Activated CD4-positive, CD25-positive, alpha-beta regulatory T cell treated with anti-CD3 and anti-CD28 coated beads, Interleukin-2, amount 50 U/mL, for 16 hours (primary cell): ENCODE results near the gene ZNF423.

ENCODE experiments used
- DNase-seq: peaks from one replicate; pipeline ENCODE4 v3.0.0-alpha.2; 2020; ENCODE audit warnings: low read depth, low spot score

Gene ZNF423

GRCh38 chr16:49727611-49728010, 128.3 kb downstream of the ZNF423 start:
- no peak for DNase-seq

GRCh38 chr16:49726155-49726554, 129.8 kb downstream of the ZNF423 start:
- DNase-seq = no peak

DNA sequence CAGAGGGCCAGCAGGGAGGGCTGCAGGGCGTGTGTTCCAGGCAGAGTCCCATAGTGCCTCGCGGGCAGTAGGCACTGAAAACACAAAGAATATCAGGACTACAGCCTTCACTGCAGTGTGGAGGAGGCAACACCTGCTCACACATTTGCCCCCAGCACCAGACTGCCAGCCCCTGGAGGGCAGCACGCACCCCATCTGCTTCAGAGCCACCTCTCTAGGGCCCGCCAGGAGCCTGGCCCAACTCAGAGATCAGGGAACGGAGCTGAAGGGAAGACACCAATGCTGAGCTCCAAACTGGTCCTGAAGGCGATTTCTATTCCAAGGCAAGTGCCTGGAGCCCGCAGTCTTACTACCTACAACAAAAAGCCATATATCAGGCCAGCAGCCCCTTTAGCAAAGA, 130.3 kb downstream of the ZNF423 start:
- DNase-seq = no peak

DNA sequence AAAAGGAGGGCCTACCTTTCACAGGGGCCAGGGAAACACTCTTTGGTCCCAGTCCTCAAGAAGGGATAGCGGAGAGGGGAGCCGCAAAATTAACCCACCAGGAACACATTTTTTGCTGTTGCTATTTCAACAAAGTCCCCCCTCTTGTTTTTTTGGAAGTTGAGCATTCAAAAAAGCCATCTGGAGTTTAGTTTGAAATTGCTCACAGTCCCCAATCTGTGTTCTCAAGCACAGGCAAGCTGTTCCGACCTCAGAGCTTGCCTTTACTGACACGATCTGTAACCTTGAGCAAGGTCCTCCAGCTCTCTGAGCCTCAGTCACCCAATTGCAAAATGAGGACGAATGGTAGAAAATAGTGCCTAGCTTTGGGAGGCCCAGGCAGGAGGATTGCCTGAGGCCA, 131.1 kb downstream of the ZNF423 start:
- no peak for DNase-seq

GRCh38 chr16:49723310-49723709, 132.6 kb downstream of the ZNF423 start:
- no peak for DNase-seq

DNA sequence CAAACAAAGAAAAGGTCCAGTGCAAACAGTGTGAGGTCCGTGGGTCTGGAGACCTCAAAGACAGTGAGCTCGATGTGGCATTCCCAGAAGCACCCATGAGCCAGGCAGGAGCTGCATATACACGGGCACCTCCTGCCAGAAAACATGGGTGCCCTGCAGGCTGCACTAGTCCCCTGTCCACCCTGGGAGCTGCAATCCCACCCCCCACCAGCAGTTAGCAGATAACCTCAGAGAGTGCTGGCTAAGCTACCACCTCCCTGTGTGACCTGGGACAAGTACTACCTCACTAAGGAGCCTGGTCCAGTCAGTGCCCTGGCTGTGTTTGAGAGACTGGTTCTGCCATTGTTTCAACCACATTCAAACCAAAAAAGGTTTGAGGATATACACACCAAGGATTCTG, 135.7 kb downstream of the ZNF423 start:
- no peak for DNase-seq

- DNase-seq = no peak
Measured at GRCh38 chr16:49717689-49718088, 138.2 kb downstream of the ZNF423 start.

DNA sequence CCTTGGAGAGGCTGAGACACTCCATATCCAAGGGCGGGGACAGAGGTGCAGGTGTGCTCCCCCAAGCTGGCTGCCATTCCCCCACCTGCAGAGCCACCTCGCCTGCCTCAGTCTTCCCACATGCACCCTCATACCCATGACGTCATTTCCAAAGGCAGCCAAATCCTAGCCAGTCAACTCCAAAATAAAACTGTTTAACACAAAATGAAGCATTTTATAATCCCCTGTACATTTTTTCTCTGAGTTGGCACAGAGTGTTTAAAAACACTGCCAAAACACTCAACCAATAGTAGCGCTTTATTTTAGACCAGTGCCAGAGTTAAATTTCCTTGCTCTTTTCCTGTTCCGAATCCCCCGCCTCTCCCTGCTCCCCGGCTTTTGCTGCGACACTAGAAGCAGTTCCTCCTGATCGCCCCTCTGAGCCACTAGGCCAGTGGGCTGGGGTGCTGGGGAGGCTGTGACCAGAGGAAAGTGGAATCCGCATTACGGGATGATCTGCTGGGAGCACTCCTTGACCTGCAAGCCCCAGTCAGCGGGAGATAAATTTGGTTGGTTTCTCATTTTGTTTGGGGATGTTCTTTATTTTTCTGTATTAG, 139.5 kb downstream of the ZNF423 start:
- no peak for DNase-seq

DNA sequence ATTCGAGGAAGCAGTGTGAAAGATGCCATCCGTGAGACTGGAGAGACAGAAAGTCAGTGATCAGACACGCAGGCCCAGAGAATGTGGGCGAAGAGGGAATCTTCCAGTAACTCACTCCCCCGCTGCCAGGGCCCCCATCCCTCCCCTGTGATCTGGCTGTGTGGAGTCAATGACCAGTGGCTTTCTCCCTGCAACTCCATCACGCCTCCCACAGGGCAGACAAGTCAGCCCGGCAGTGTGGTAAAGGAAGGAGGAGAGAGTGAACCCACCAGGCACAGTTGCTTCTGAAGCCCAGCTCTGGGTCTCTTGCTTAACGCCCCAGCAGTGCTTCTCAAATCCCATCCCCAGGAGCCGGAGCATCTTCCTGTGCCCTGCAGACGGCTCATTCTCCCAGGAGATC, 142.1 kb downstream of the ZNF423 start:
- no peak for DNase-seq

GRCh38 chr16:49712542-49712941, 143.4 kb downstream of the ZNF423 start:
- DNase-seq = no peak

GRCh38 chr16:49712106-49712505, 143.8 kb downstream of the ZNF423 start:
- no peak for DNase-seq

GRCh38 chr16:49709057-49709456, 146.9 kb downstream of the ZNF423 start:
- DNase-seq = no peak

- no peak for DNase-seq
Measured at GRCh38 chr16:49708491-49708890, 147.4 kb downstream of the ZNF423 start.

- no peak for DNase-seq
Measured at GRCh38 chr16:49706620-49707355, 149.1 kb downstream of the ZNF423 start.

DNA sequence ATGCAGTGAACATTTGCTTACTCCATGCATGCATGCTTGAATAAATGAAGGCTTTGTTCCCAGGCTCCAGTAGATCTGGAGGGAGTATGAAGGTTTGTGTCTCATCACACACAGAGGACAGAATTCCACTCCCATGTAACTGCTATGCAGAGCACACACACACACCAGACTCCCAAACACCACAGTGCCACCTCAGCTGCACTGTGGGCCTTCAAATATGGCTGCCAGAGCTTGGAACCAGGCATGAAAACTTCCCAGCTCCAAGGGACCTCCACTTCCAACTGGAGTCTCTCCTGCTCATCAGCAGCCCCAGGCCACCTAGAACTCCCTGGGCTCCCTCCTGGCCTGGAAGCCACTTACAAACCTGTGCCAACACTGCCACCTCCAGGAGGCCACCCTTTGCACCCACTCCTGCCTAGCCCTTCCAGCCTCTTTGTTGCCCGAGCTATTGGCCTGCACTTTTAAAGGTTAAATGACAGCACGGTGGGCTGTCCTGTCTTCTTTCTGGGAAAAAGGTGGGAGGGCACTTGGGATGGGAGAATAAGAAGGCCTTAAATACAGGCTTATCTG, 151.2 kb downstream of the ZNF423 start:
- DNase-seq = no peak

DNA sequence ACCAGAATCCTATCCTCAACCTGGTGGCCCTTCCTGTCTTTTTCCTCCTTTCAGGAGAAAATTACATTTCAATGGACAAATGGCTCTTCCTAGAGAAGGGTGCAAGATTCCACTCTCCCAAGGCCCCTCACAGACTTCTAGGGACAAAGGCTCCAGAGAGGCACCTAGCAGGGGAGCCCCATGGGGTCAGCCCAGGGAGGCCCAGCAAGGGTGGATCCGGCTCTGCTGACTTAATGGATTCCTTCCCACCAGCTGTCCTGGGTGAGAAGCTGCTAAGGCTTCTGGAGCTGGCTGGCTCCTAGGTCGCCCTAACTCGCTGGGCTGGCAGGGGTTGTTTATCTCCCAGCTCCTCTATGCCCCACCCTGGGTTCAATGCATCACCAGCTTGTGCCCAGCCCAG, 152.4 kb downstream of the ZNF423 start:
- DNase-seq = no peak

GRCh38 chr16:49701789-49702494, 154.0 kb downstream of the ZNF423 start:
- no peak for DNase-seq

DNA sequence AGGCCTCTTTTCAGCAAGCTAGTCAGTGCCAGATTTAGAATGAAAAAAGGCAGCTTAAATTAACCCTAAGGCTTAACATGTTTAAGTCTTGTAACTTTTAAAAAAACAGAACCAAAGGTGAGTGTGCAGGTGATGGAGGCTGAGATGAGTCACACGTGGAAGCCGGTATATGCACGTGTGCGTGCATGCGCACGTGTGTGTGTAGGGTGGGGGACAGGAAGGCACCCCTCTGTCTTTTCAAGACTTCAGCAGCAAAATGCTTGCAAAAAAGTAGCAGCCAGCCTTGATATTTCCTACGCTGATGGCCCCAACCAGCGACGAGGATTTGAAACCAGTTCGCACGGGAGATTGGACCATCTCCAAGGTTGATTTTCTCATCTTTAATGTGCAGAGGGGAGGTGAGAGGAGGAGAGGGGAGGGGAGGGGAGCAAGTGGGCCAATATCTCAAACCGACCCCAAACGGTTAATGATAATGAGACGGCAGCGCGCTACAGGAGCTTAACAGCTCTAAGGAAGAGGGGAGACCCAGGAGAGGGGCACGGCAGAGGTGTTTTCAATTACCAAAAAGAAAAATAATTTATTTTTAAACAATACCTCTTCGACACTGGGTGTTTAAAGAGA, 154.7 kb downstream of the ZNF423 start:
- no peak for DNase-seq

DNA sequence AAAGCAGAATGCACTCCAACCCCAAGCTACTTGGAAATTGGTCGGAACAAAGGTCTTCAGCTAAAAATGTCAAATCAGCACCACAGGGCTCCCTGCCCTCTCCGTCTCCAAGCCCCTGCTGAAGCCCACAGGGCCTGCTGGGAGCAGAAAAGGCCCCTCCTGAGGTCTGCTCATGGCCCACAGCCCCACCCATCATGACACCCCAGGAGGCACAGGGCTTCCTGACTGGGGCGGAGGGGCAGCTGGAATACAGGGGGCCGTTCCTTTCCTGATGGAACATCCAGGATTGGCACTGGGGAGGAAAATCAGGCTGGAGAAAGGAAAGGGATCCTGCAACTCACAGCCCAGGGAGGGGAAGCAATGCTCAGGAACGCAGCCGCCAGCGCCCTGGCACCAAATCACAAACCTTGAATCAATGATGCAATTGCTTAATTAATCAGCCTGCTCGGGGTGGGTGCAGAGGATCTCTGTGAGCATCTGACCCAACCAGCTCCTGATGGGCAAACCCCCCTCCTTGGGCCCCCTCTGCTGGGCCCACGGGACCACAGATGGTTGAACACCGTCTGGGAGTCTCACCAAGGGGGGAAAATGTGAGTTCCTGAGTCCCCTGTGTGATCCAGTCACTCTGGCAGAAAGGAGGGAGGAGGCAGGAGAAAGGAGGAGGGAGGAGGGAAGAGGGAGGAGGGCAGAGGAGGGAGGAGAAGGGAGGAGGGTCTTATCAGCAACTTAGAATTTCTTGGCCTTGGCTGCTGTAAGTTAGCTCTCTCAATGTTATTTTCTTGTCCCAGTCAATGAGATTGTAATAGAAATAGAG, 155.5 kb downstream of the ZNF423 start:
- DNase-seq = no peak

DNA sequence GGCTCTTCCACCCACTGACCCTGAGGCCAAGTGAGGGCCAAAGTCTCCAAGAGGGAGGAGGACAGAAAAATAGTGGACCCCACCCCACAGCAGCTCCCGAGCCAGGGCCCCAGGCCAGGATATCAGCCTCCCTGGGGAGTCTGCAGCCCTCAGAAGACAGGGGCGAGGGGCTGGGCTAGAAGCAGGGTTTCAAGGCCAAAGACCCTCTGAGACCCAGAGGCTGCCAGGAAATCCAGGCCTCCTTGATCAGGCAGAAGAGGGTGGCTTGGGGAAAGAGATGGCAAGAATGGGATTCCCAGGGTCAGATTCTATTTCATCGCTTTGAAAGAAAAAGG, 156.1 kb downstream of the ZNF423 start:
- DNase-seq = no peak
